Measurements from ENCODE around the gene LTC4S. TPM values are rescaled to one million over a fixed set of nuclear protein-coding genes. Genes with fewer than 3 reads are reported as not detected.

LTC4S gene, protein sequence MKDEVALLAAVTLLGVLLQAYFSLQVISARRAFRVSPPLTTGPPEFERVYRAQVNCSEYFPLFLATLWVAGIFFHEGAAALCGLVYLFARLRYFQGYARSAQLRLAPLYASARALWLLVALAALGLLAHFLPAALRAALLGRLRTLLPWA
- 0.33 and 0.50 TPM in 2 replicates for total RNA-seq

DNA sequence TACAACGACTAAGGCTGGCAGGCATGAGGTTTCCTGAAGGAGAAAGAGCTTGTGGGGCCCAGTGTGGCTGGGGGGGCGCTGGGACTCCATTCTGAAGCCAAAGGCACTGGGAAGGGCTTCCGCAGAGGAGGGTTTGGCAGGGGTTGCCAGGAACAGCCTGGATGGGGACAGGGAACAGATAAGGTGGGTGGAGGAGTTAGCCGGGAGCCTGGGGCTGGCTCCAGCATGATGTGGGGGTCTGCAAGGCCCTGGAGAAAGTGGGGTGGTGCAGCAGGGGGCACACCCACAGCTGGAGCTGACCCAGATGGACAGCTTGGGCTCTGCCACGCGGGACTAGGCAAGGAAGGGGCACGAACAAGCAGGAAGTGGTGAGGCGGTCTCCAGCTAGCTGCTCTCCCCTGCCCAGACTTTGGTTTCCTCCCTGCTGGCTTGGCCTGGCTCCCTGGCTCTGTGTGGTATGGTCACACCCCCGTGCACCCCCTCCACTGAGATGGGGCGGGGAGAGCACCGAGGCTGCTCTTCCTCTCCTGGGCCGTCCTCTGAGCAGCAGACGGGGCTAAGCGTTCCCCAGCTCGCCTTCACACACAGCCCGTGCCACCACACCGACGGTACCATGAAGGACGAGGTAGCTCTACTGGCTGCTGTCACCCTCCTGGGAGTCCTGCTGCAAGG, at the start of gene LTC4S:
Gene LTC4S (plus strand): TSS at position 519 of the 672 bp plus-strand sequence. CDS start 95 bp downstream, at position 614.

DNA sequence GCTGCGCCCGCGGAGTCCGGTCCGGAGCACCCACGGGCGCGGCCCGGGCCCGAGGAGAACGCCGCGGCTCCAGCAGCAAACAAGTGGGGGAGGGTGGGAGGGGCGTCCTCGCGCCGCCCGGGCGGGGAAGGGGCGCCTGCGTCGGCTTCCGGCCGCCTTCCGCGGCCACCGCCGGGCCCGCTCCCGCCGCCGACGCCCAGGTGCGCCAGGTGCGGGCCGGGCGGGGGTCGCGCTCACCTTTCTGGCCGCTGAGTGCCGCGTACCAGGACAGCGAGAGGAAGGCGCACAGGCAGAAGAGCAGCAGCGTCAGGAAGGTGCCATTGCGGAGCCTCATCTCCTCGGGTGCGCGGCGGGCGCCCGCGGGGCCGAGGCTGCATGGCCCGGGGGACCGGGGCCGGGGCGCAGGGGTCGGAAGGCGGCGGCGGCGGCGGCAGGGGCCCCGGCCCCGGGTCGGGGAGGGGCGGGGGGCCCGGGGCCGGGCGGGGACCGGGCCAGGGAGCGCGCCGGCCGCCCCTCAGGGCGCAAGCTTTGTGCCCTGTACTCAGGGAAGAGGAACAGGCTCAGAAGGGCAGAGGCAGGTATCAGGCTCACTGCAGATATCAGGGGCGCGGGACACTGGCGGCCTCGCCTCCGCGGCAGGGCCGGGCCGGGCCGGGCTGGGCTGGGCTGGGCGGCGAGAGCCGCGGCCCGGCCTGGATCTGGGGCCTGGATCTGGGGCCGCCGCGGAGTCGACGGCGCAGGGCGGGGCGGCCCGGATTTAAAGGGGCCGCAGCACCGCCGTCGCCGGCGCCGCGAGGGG, 12.7 kb downstream of the LTC4S start, which contains the start of gene MGAT4B:
Gene MGAT4B (minus strand): TSS at position 617 of the 799 bp plus-strand sequence. CDS start 283 bp downstream, at position 334.

DNA sequence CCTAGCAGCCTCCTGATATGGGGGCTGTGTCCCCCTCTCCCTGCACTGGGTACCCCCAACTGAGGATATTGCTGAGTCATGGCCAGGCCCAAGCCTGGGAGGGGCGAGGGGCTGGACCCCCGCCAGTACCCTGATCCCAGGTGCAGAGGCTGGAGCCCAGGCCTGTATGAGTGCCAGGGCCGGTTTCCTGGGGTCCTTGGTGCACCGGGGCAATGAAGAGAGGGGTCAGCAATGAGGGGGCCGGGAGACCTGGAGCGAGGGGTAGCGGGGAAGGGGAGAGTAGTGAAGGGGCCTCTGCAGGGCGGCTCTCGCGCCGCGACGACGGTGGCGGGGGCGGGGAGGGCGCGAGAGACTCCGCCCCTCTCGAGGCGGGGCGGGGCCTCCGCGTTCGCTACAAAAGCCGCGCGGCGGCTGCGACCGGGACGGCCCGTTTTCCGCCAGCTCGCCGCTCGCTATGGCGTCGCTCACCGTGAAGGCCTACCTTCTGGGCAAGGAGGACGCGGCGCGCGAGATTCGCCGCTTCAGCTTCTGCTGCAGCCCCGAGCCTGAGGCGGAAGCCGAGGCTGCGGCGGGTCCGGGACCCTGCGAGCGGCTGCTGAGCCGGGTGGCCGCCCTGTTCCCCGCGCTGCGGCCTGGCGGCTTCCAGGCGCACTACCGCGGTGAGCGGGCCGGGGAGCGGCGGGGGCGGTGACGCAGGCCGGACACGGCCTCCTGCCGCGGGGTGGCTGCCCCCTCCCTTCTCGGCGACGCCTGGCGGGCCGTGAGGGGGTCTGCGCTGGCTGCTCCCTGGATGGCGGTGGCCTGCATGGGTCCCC, 26.9 kb downstream of the LTC4S start, which contains the start of gene SQSTM1:
Gene SQSTM1 (plus strand): TSS at position 423 of the 815 bp plus-strand sequence. CDS start 32 bp downstream, at position 455.

Other genes starting within 250 kb of the LTC4S start
- 61.6 and 81.6 TPM in 2 replicates for gene RUFY1, start 243.4 kb upstream of the LTC4S start, total RNA-seq
- 519 and 777 TPM in 2 replicates for gene HNRNPH1, start 170.3 kb upstream of the LTC4S start, total RNA-seq
- gene CBY3, start 113.0 kb upstream of the LTC4S start, total RNA-seq, result 0.50 TPM in 1 of 2 replicates, not detected in the other
- gene CANX, start 95.0 kb upstream of the LTC4S start, total RNA-seq, result 962 and 1,061 TPM in 2 replicates
- 6.2 TPM in 2 replicates for gene MAML1, start 61.2 kb upstream of the LTC4S start, total RNA-seq
- 136 and 146 TPM in 2 replicates for gene MGAT4B, start 12.9 kb downstream of the LTC4S start, total RNA-seq
- 922 and 1,425 TPM in 2 replicates for gene SQSTM1, start 26.9 kb downstream of the LTC4S start, total RNA-seq
- 13.7 and 15.9 TPM in 2 replicates for gene MRNIP, start 64.8 kb downstream of the LTC4S start, total RNA-seq
- 48.7 and 57.0 TPM in 2 replicates for gene TBC1D9B, start 113.9 kb downstream of the LTC4S start, total RNA-seq

Data from uterine smooth muscle cell (primary cell).